ENCODE results near the gene ARHGEF12.

Gene ARHGEF12, protein sequence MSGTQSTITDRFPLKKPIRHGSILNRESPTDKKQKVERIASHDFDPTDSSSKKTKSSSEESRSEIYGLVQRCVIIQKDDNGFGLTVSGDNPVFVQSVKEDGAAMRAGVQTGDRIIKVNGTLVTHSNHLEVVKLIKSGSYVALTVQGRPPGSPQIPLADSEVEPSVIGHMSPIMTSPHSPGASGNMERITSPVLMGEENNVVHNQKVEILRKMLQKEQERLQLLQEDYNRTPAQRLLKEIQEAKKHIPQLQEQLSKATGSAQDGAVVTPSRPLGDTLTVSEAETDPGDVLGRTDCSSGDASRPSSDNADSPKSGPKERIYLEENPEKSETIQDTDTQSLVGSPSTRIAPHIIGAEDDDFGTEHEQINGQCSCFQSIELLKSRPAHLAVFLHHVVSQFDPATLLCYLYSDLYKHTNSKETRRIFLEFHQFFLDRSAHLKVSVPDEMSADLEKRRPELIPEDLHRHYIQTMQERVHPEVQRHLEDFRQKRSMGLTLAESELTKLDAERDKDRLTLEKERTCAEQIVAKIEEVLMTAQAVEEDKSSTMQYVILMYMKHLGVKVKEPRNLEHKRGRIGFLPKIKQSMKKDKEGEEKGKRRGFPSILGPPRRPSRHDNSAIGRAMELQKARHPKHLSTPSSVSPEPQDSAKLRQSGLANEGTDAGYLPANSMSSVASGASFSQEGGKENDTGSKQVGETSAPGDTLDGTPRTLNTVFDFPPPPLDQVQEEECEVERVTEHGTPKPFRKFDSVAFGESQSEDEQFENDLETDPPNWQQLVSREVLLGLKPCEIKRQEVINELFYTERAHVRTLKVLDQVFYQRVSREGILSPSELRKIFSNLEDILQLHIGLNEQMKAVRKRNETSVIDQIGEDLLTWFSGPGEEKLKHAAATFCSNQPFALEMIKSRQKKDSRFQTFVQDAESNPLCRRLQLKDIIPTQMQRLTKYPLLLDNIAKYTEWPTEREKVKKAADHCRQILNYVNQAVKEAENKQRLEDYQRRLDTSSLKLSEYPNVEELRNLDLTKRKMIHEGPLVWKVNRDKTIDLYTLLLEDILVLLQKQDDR (N-terminal part only)

DNA sequence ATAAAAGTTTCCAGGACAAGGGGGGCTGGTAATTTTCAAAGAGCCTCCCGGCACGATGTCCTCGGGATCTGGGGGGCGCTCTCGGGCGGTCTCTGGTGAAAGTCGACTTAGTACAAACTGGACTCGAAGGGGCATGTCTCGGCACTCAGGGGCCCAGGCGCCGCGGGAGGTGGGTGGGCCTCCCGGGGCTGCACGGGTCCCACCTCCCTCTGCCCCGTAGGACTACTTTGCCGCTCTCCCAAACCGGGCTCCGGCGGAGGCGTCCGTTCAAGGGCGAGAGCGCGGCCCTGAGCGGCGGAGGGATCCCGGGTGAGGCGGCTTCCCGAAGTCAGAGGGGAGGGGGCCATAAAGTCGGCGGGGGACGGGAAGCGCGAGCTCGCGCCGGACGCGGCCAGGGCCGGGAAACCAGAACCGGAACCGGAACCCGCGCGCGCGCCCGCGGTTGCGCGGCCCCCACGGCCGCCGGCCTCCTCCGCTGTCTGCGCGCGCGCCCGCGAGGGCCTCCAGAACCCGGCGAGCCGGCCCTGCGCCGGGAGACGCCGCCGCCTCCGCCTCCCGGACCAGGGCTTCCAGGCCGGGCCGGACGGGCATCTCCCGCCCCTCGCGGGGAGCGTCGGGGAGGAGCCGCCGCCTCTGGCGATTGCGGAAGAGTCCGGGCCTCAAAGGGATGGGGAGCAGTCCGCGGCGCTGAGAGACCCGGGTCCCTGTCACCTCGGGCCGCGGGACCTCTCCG, at the start of gene ARHGEF12:
TSS of gene ARHGEF12 (plus strand) at position 506 of the 733 bp plus-strand sequence. CDS start 831 bp downstream, outside the sequence.
- peak; percentile 98 to 99 for DNase-seq (ENCODE audit: low read depth in 2 of 2)
- TF ChIP-seq, protein P1, sequence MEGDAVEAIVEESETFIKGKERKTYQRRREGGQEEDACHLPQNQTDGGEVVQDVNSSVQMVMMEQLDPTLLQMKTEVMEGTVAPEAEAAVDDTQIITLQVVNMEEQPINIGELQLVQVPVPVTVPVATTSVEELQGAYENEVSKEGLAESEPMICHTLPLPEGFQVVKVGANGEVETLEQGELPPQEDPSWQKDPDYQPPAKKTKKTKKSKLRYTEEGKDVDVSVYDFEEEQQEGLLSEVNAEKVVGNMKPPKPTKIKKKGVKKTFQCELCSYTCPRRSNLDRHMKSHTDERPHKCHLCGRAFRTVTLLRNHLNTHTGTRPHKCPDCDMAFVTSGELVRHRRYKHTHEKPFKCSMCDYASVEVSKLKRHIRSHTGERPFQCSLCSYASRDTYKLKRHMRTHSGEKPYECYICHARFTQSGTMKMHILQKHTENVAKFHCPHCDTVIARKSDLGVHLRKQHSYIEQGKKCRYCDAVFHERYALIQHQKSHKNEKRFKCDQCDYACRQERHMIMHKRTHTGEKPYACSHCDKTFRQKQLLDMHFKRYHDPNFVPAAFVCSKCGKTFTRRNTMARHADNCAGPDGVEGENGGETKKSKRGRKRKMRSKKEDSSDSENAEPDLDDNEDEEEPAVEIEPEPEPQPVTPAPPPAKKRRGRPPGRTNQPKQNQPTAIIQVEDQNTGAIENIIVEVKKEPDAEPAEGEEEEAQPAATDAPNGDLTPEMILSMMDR (IDR thresholded peaks at IDR 0.05; ENCODE audit: low read depth, low read length) = peak; percentile 25
- peak within 1 kb of the TSS; percentile 84 to 87 for H3K4me3 ChIP-seq (replicated peaks in 1 of 2; ENCODE audit: low read depth in 2 of 2, low read length in 2 of 2)

- DNase-seq (ENCODE audit: low read depth in 2 of 2) = no peak
- H3K4me3 ChIP-seq (replicated peaks in 1 of 2; ENCODE audit: low read depth in 2 of 2, low read length in 2 of 2) = no peak overlapping the region
- TF ChIP-seq, protein P1 (IDR thresholded peaks at IDR 0.05; ENCODE audit: low read depth, low read length) = no peak
Observed at GRCh38 chr11:120288021-120288420, 48.2 kb upstream of the ARHGEF12 start.

- H3K4me3 ChIP-seq (replicated peaks in 1 of 2; ENCODE audit: low read depth in 2 of 2, low read length in 2 of 2) = no peak overlapping the region
- DNase-seq (ENCODE audit: low read depth in 2 of 2) = no peak
- TF ChIP-seq, protein P1 (IDR thresholded peaks at IDR 0.05; ENCODE audit: low read depth, low read length) = no peak
Observed at GRCh38 chr11:120289426-120289825, 46.8 kb upstream of the ARHGEF12 start.

- TF ChIP-seq, protein P1 (IDR thresholded peaks at IDR 0.05; ENCODE audit: low read depth, low read length) = no peak
- DNase-seq (ENCODE audit: low read depth in 2 of 2) = no peak
Observed at GRCh38 chr11:120290956-120291355, 45.3 kb upstream of the ARHGEF12 start.

GRCh38 chr11:120293038-120293800, 43.0 kb upstream of the ARHGEF12 start:
- no peak overlapping the region for H3K4me3 ChIP-seq (replicated peaks in 1 of 2; ENCODE audit: low read depth in 2 of 2, low read length in 2 of 2)
- no peak for DNase-seq (ENCODE audit: low read depth in 2 of 2)
- TF ChIP-seq, protein P1 (IDR thresholded peaks at IDR 0.05; ENCODE audit: low read depth, low read length) = no peak

More at GRCh38 chr11:120290956-120291355, 45.3 kb upstream of the ARHGEF12 start:
- no peak overlapping the region for H3K4me3 ChIP-seq (replicated peaks in 1 of 2; ENCODE audit: low read depth in 2 of 2, low read length in 2 of 2)

Data from cardiac fibroblast (primary cell).